ENCODE measurements around the gene ZNF716.

The ZNF716 gene

GRCh38 chr7:57414852-57415251 is 35.1 kb upstream of the ZNF716 start:
- WGBS (ENCODE audit: extremely low coverage, insufficient coverage, low lambda C conversion rate) = no CpG with 5 or more reads among the region's 1 CpG

GRCh38 chr7:57415326-57415725 is 34.7 kb upstream of the ZNF716 start:
- Histone ChIP-seq H3K36me3 (ENCODE audit: control insufficient read depth, insufficient read depth, low read length) (no peaks in the 10 kb centered on the region), H2AK5ac (ENCODE audit: low read length) (no peak overlapping the region), H3K18ac (ENCODE audit: low read length) (no peak overlapping the region), H3K4me1 (ENCODE audit: control insufficient read depth, low read depth, low read length) (no peaks in the 10 kb centered on the region), H3K23ac (ENCODE audit: low read length) (no peak overlapping the region), H4K5ac (ENCODE audit: low read length) (no peak overlapping the region), H3K4ac (ENCODE audit: low read depth, low read length) (no peak overlapping the region), H3K27me3 (ENCODE audit: insufficient read depth, low read length, poor library complexity) (no peaks in the 10 kb centered on the region), H3K9ac (ENCODE audit: low read length) (no peak overlapping the region), H3K79me2 (ENCODE audit: control insufficient read depth, insufficient read depth, low read length) (no peaks in the 10 kb centered on the region), H3K56ac (ENCODE audit: low read length) (no peak overlapping the region), H3K27ac (ENCODE audit: low read depth, low read length) (no peak overlapping the region), H4K8ac (ENCODE audit: low read depth, low read length) (no peak overlapping the region), H3K4me2 (ENCODE audit: low read length) (no peak overlapping the region), H3K4me3 (ENCODE audit: low read length) (no peak overlapping the region), H2BK15ac (replicated peaks; ENCODE audit: low read depth) (no peak overlapping the region), H2BK120ac (ENCODE audit: low read depth, low read length) (no peak overlapping the region), H3K79me1 (ENCODE audit: low read length) (no peaks in the 10 kb centered on the region), H2BK5ac (ENCODE audit: low read length) (no peak overlapping the region)
- DNase-seq = no peak
- no CpG with 5 or more reads among the region's 5 CpGs for WGBS (ENCODE audit: extremely low coverage, insufficient coverage, low lambda C conversion rate)

More at GRCh38 chr7:57414852-57415251, 35.1 kb upstream of the ZNF716 start:
- Histone ChIP-seq H3K23ac (ENCODE audit: low read length) (no peak overlapping the region), H3K4me3 (ENCODE audit: low read length) (no peak overlapping the region), H3K4me1 (ENCODE audit: control insufficient read depth, low read depth, low read length) (no peaks in the 10 kb centered on the region), H3K18ac (ENCODE audit: low read length) (no peak overlapping the region), H3K79me2 (ENCODE audit: control insufficient read depth, insufficient read depth, low read length) (no peaks in the 10 kb centered on the region), H3K56ac (ENCODE audit: low read length) (no peak overlapping the region), H3K4me2 (ENCODE audit: low read length) (no peak overlapping the region), H4K8ac (ENCODE audit: low read depth, low read length) (no peak overlapping the region), H2BK5ac (ENCODE audit: low read length) (no peak overlapping the region), H3K9ac (ENCODE audit: low read length) (no peak overlapping the region), H4K5ac (ENCODE audit: low read length) (no peak overlapping the region), H2BK15ac (replicated peaks; ENCODE audit: low read depth) (no peak overlapping the region), H3K27me3 (ENCODE audit: insufficient read depth, low read length, poor library complexity) (no peaks in the 10 kb centered on the region), H2BK120ac (ENCODE audit: low read depth, low read length) (no peak overlapping the region), H3K79me1 (ENCODE audit: low read length) (no peaks in the 10 kb centered on the region), H3K36me3 (ENCODE audit: control insufficient read depth, insufficient read depth, low read length) (no peaks in the 10 kb centered on the region), H2AK5ac (ENCODE audit: low read length) (no peak overlapping the region), H3K27ac (ENCODE audit: low read depth, low read length) (no peak overlapping the region), H3K4ac (ENCODE audit: low read depth, low read length) (no peak overlapping the region)
- no peak for DNase-seq

- DNase-seq = no peak
- H3K23ac ChIP-seq (ENCODE audit: low read length) = no peak overlapping the region
- no CpG with 5 or more reads among the region's 9 CpGs for WGBS (ENCODE audit: extremely low coverage, insufficient coverage, low lambda C conversion rate)
Observed at GRCh38 chr7:57415730-57416129, 34.2 kb upstream of the ZNF716 start.

GRCh38 chr7:57416601-57417358 is 33.2 kb upstream of the ZNF716 start:
- H3K27ac ChIP-seq (ENCODE audit: low read depth, low read length) = no peak overlapping the region
- no peak overlapping the region for H3K56ac ChIP-seq (ENCODE audit: low read length)
- no peak overlapping the region for H2BK120ac ChIP-seq (ENCODE audit: low read depth, low read length)
- H3K27me3 ChIP-seq (ENCODE audit: insufficient read depth, low read length, poor library complexity) = no peaks in the 10 kb centered on the region
- no peak overlapping the region for H4K8ac ChIP-seq (ENCODE audit: low read depth, low read length)
- no peak overlapping the region for H2AK5ac ChIP-seq (ENCODE audit: low read length)
- no peak overlapping the region for H2BK5ac ChIP-seq (ENCODE audit: low read length)
- H3K4me3 ChIP-seq (ENCODE audit: low read length) = no peak overlapping the region
- no peak overlapping the region for H3K9ac ChIP-seq (ENCODE audit: low read length)
- no CpG with 5 or more reads among the region's 8 CpGs for WGBS (ENCODE audit: extremely low coverage, insufficient coverage, low lambda C conversion rate)
- no peaks in the 10 kb centered on the region for H3K79me1 ChIP-seq (ENCODE audit: low read length)
- no peaks in the 10 kb centered on the region for H3K36me3 ChIP-seq (ENCODE audit: control insufficient read depth, insufficient read depth, low read length)
- H3K79me2 ChIP-seq (ENCODE audit: control insufficient read depth, insufficient read depth, low read length) = no peaks in the 10 kb centered on the region
- no peak overlapping the region for H4K5ac ChIP-seq (ENCODE audit: low read length)
- H2BK15ac ChIP-seq (replicated peaks; ENCODE audit: low read depth) = no peak overlapping the region
- DNase-seq = no peak
- no peak overlapping the region for H3K4ac ChIP-seq (ENCODE audit: low read depth, low read length)
- H3K23ac ChIP-seq (ENCODE audit: low read length) = no peak overlapping the region
- H3K4me1 ChIP-seq (ENCODE audit: control insufficient read depth, low read depth, low read length) = no peaks in the 10 kb centered on the region
- no peak overlapping the region for H3K4me2 ChIP-seq (ENCODE audit: low read length)
- H3K18ac ChIP-seq (ENCODE audit: low read length) = no peak overlapping the region

More at GRCh38 chr7:57415730-57416129, 34.2 kb upstream of the ZNF716 start:
- H3K18ac ChIP-seq (ENCODE audit: low read length) = no peak overlapping the region
- no peak overlapping the region for H2BK15ac ChIP-seq (replicated peaks; ENCODE audit: low read depth)
- H3K79me2 ChIP-seq (ENCODE audit: control insufficient read depth, insufficient read depth, low read length) = no peaks in the 10 kb centered on the region
- no peak overlapping the region for H3K9ac ChIP-seq (ENCODE audit: low read length)
- H3K27ac ChIP-seq (ENCODE audit: low read depth, low read length) = no peak overlapping the region
- no peak overlapping the region for H3K56ac ChIP-seq (ENCODE audit: low read length)
- H3K79me1 ChIP-seq (ENCODE audit: low read length) = no peaks in the 10 kb centered on the region
- no peak overlapping the region for H2BK120ac ChIP-seq (ENCODE audit: low read depth, low read length)
- H3K4me3 ChIP-seq (ENCODE audit: low read length) = no peak overlapping the region
- no peaks in the 10 kb centered on the region for H3K4me1 ChIP-seq (ENCODE audit: control insufficient read depth, low read depth, low read length)
- H3K4ac ChIP-seq (ENCODE audit: low read depth, low read length) = no peak overlapping the region
- no peaks in the 10 kb centered on the region for H3K36me3 ChIP-seq (ENCODE audit: control insufficient read depth, insufficient read depth, low read length)
- no peak overlapping the region for H4K8ac ChIP-seq (ENCODE audit: low read depth, low read length)
- H3K27me3 ChIP-seq (ENCODE audit: insufficient read depth, low read length, poor library complexity) = no peaks in the 10 kb centered on the region
- no peak overlapping the region for H4K5ac ChIP-seq (ENCODE audit: low read length)
- H2BK5ac ChIP-seq (ENCODE audit: low read length) = no peak overlapping the region
- H3K4me2 ChIP-seq (ENCODE audit: low read length) = no peak overlapping the region
- no peak overlapping the region for H2AK5ac ChIP-seq (ENCODE audit: low read length)

GRCh38 chr7:57417736-57418135 is 32.2 kb upstream of the ZNF716 start:
- Histone ChIP-seq H3K27ac (ENCODE audit: low read depth, low read length) (no peak overlapping the region), H3K4me2 (ENCODE audit: low read length) (no peak overlapping the region), H3K27me3 (ENCODE audit: insufficient read depth, low read length, poor library complexity) (no peaks in the 10 kb centered on the region), H3K79me1 (ENCODE audit: low read length) (no peaks in the 10 kb centered on the region), H3K9ac (ENCODE audit: low read length) (no peak overlapping the region), H3K79me2 (ENCODE audit: control insufficient read depth, insufficient read depth, low read length) (no peaks in the 10 kb centered on the region), H4K5ac (ENCODE audit: low read length) (no peak overlapping the region), H3K4me1 (ENCODE audit: control insufficient read depth, low read depth, low read length) (no peaks in the 10 kb centered on the region), H2BK120ac (ENCODE audit: low read depth, low read length) (no peak overlapping the region), H3K36me3 (ENCODE audit: control insufficient read depth, insufficient read depth, low read length) (no peaks in the 10 kb centered on the region), H3K4me3 (ENCODE audit: low read length) (no peak overlapping the region), H3K23ac (ENCODE audit: low read length) (no peak overlapping the region), H2BK15ac (replicated peaks; ENCODE audit: low read depth) (no peak overlapping the region), H3K4ac (ENCODE audit: low read depth, low read length) (no peak overlapping the region), H3K56ac (ENCODE audit: low read length) (no peak overlapping the region), H2AK5ac (ENCODE audit: low read length) (no peak overlapping the region), H3K18ac (ENCODE audit: low read length) (no peak overlapping the region), H4K8ac (ENCODE audit: low read depth, low read length) (no peak overlapping the region), H2BK5ac (ENCODE audit: low read length) (no peak overlapping the region)
- DNase-seq = no peak
- WGBS (ENCODE audit: extremely low coverage, insufficient coverage, low lambda C conversion rate) = no CpG with 5 or more reads among the region's 3 CpGs

- no peak overlapping the region for H2BK5ac ChIP-seq (ENCODE audit: low read length)
- DNase-seq = no peak
- no peak overlapping the region for H3K18ac ChIP-seq (ENCODE audit: low read length)
- no peak overlapping the region for H2AK5ac ChIP-seq (ENCODE audit: low read length)
- no peak overlapping the region for H4K8ac ChIP-seq (ENCODE audit: low read depth, low read length)
- H4K5ac ChIP-seq (ENCODE audit: low read length) = no peak overlapping the region
- no peak overlapping the region for H3K4me3 ChIP-seq (ENCODE audit: low read length)
- H3K79me2 ChIP-seq (ENCODE audit: control insufficient read depth, insufficient read depth, low read length) = no peaks in the 10 kb centered on the region
- H3K56ac ChIP-seq (ENCODE audit: low read length) = no peak overlapping the region
- H3K4me1 ChIP-seq (ENCODE audit: control insufficient read depth, low read depth, low read length) = no peaks in the 10 kb centered on the region
- H3K27me3 ChIP-seq (ENCODE audit: insufficient read depth, low read length, poor library complexity) = no peaks in the 10 kb centered on the region
- no peak overlapping the region for H3K4ac ChIP-seq (ENCODE audit: low read depth, low read length)
- no peak overlapping the region for H3K4me2 ChIP-seq (ENCODE audit: low read length)
- no peaks in the 10 kb centered on the region for H3K79me1 ChIP-seq (ENCODE audit: low read length)
- WGBS (ENCODE audit: extremely low coverage, insufficient coverage, low lambda C conversion rate) = 100% methylated on average over 1 of the region's 3 CpGs
- H2BK15ac ChIP-seq (replicated peaks; ENCODE audit: low read depth) = no peak overlapping the region
- H3K27ac ChIP-seq (ENCODE audit: low read depth, low read length) = no peak overlapping the region
- H3K9ac ChIP-seq (ENCODE audit: low read length) = no peak overlapping the region
- no peaks in the 10 kb centered on the region for H3K36me3 ChIP-seq (ENCODE audit: control insufficient read depth, insufficient read depth, low read length)
- no peak overlapping the region for H3K23ac ChIP-seq (ENCODE audit: low read length)
- no peak overlapping the region for H2BK120ac ChIP-seq (ENCODE audit: low read depth, low read length)
Observed at GRCh38 chr7:57423768-57424167, 26.2 kb upstream of the ZNF716 start.
